Breast epithelium (tissue), 4 donors: Measurements from ENCODE around the gene SOD1. TPM values are rescaled to one million over a fixed set of nuclear protein-coding genes. Genes with fewer than 3 reads are reported as not detected.
"Not testable (repeated sequence)": the region's sequence is repeated elsewhere in the genome, so short reads cannot be mapped to it uniquely, and the experiment has no call there.

Experiments
- DNase-seq, 2 donors: peaks; one replicate each; pipeline ENCODE4 v3.0.0-alpha.2; 2019; ENCODE audit warnings: low spot score in 2 of 2
- H3K27ac ChIP-seq, 2 donors: fragments of 200-600 bp; sonication (generic) in 1 of 2; one replicate each; pipeline ENCODE4 v1.5.1; 2016 to 2019; ENCODE audit warnings: mild to moderate bottlenecking in 1 of 2
- H3K27me3 ChIP-seq, 2 donors: fragments of 200-600 bp; sonication (generic) in 1 of 2; one replicate each; pipeline versions ENCODE4 v1.5.1 to v1.6.0; 2017 to 2019; ENCODE audit warnings: control low read depth in 1 of 2, mild to moderate bottlenecking in 1 of 2
- H3K36me3 ChIP-seq: fragments of 200-600 bp; one replicate; pipeline ENCODE4 v1.5.1; 2019
- H3K4me1 ChIP-seq, 2 donors: fragments of 200-600 bp; sonication (generic); one replicate each; pipeline ENCODE4 v1.5.1; 2016 to 2019; ENCODE audit warnings: control low read depth in 1 of 2
- H3K4me3 ChIP-seq, 3 donors: fragments of 200-600 bp; sonication (generic); 1 replicate in 2 of 3; 2 replicates in 1 of 3; pipeline ENCODE4 v1.5.1; 2016 to 2019; ENCODE audit warnings: mild to moderate bottlenecking in 3 of 3, moderate library complexity in 2 of 3
- H3K9me3 ChIP-seq, 2 donors: fragments of 200-600 bp; sonication (generic) in 1 of 2; one replicate each; pipeline ENCODE4 v1.5.1; 2016 to 2019; ENCODE audit warnings: control low read depth in 1 of 2
- CTCF ChIP-seq, 3 donors: fragments of 450-650 bp; IDR thresholded peaks; one replicate each; pipeline ENCODE4 v1.5.1; 2016 to 2017; ENCODE audit warnings: antibody characterized with exemption in 3 of 3, mild to moderate bottlenecking in 3 of 3, moderate library complexity in 3 of 3
- POLR2A ChIP-seq: fragments of 450-650 bp; IDR thresholded peaks from one replicate; pipeline ENCODE4 v1.6.1; 2016; ENCODE audit warnings: antibody characterized with exemption, mild to moderate bottlenecking, moderate library complexity
- POLR2AphosphoS5 ChIP-seq, 3 donors: sonication (generic); formaldehyde crosslinking; IDR thresholded peaks; one replicate each; pipeline ENCODE4 v1.6.1; 2017; ENCODE audit warnings: antibody characterized with exemption in 3 of 3
- intact Hi-C: fragments of 100-400 bp; cut with DNase I; formaldehyde crosslinking; loops from one replicate; pipeline ENCODE4 v1.15.1; 2023; ENCODE audit warnings: low total_unique reads
- total RNA-seq, 3 donors: library from RNA; depleted of rRNA; stranded (reverse); fragments of >200 nt; gene quantifications; one replicate each; pipeline ENCODE4 v1.1.0, GENCODE V29; 2016

The SOD1 gene
- total RNA-seq, 3 donors from 2014 or later: 214 to 314 (median 218) TPM

- H3K27me3 ChIP-seq: no peaks in the 10 kb centered on the region
- no peak for TF ChIP-seq CTCF (IDR thresholded peaks at IDR 0.05)
- TF ChIP-seq POLR2A: no peak
- TF ChIP-seq POLR2AphosphoS5 (IDR thresholded peaks at IDR 0.05): no peak
- no peaks in the 10 kb centered on the region for H3K36me3 ChIP-seq
- DNase-seq: no peak
- H3K27ac ChIP-seq: no peak overlapping the region
- intact Hi-C loops: no loop called here
- H3K4me1 ChIP-seq: no peaks in the 10 kb centered on the region
- H3K9me3 ChIP-seq: no peaks in the 10 kb centered on the region
- no peak overlapping the region for H3K4me3 ChIP-seq
Observed at GRCh38 chr21:31644643-31645042, 14.8 kb upstream of the SOD1 start.

- TF ChIP-seq POLR2A (no peak), CTCF (IDR thresholded peaks at IDR 0.05) (no peak), POLR2AphosphoS5 (IDR thresholded peaks at IDR 0.05) (no peak)
- Histone ChIP-seq H3K36me3 (no peaks in the 10 kb centered on the region), H3K27me3 (no peaks in the 10 kb centered on the region), H3K4me1 (no peaks in the 10 kb centered on the region), H3K9me3 (no peaks in the 10 kb centered on the region), H3K4me3 (no peak overlapping the region), H3K27ac (no peak overlapping the region)
- DNase-seq: no peak
- intact Hi-C loops: no loop called here
Observed at GRCh38 chr21:31647650-31648049, 11.8 kb upstream of the SOD1 start.

GRCh38 chr21:31650930-31651329, 8.6 kb upstream of the SOD1 start:
- DNase-seq: no peak
- no peak overlapping the region for H3K4me3 ChIP-seq
- no peak overlapping the region for H3K27ac ChIP-seq
- H3K4me1 ChIP-seq: no peaks in the 10 kb centered on the region
- no peaks in the 10 kb centered on the region for H3K36me3 ChIP-seq
- no peaks in the 10 kb centered on the region for H3K9me3 ChIP-seq
- intact Hi-C loops: no loop called here
- no peaks in the 10 kb centered on the region for H3K27me3 ChIP-seq
- TF ChIP-seq POLR2AphosphoS5 (IDR thresholded peaks at IDR 0.05): no peak
- TF ChIP-seq CTCF (IDR thresholded peaks at IDR 0.05): no peak
- no peak for TF ChIP-seq POLR2A

GRCh38 chr21:31651491-31651890, 8.0 kb upstream of the SOD1 start:
- intact Hi-C loops, DNase-seq, H3K27me3 ChIP-seq: not testable (repeated sequence)

GRCh38 chr21:31654340-31654739, 5.2 kb upstream of the SOD1 start:
- H3K36me3 ChIP-seq: no peaks in the 10 kb centered on the region
- intact Hi-C loops: no loop called here
- no peaks in the 10 kb centered on the region for H3K27me3 ChIP-seq
- DNase-seq: no peak
- no peaks in the 10 kb centered on the region for H3K9me3 ChIP-seq
- no peak overlapping the region for H3K4me3 ChIP-seq
- H3K4me1 ChIP-seq: peaks cover 0 to 6% of the 10 kb centered on the region in 2 donors
- TF ChIP-seq POLR2AphosphoS5 (IDR thresholded peaks at IDR 0.05) (no peak), POLR2A (no peak), CTCF (IDR thresholded peaks at IDR 0.05) (no peak)
- no peak overlapping the region for H3K27ac ChIP-seq

More at GRCh38 chr21:31651491-31651890, 8.0 kb upstream of the SOD1 start:
- H3K9me3 ChIP-seq, H3K36me3 ChIP-seq, H3K27ac ChIP-seq, H3K4me3 ChIP-seq, H3K4me1 ChIP-seq: not testable (repeated sequence)

GRCh38 chr21:31654821-31655580, 4.5 kb upstream of the SOD1 start:
- H3K36me3 ChIP-seq, H3K9me3 ChIP-seq, DNase-seq, H3K4me1 ChIP-seq, H3K27ac ChIP-seq, H3K27me3 ChIP-seq, H3K4me3 ChIP-seq, intact Hi-C loops: not testable (repeated sequence)
